Measurements from ENCODE around the gene TCAP.

Gene TCAP

DNA sequence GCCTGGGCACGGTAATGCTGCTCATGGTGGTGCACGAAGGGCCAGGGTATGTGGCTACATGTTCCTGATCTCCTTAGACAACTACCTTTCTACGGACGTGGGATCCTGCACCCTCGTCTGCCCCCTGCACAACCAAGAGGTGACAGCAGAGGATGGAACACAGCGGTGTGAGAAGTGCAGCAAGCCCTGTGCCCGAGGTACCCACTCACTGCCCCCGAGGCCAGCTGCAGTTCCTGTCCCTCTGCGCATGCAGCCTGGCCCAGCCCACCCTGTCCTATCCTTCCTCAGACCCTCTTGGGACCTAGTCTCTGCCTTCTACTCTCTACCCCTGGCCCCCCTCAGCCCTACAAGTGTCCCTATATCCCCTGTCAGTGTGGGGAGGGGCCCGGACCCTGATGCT, 46.7 kb downstream of the TCAP start:
- H3K36me3 ChIP-seq (ENCODE audit: insufficient read depth, low read length) = no peaks in the 10 kb centered on the region
- H3K4me2 ChIP-seq (ENCODE audit: low read length) = no peak overlapping the region
- no peak overlapping the region for H3K27ac ChIP-seq (ENCODE audit: low read depth, low read length, poor library complexity, severe bottlenecking)
- H3K9me2 ChIP-seq (ENCODE audit: low read depth, low read length) = no peaks in the 10 kb centered on the region
- no peak overlapping the region for H3K4me3 ChIP-seq (ENCODE audit: low read depth, low read length, poor library complexity, severe bottlenecking)
- no peaks in the 10 kb centered on the region for H3K27me3 ChIP-seq (ENCODE audit: insufficient read depth, low read length)
- no peak for TF ChIP-seq EZH2 (IDR thresholded peaks at IDR 0.05; ENCODE audit: borderline replicate concordance, low read length)
- TF ChIP-seq, protein P1, sequence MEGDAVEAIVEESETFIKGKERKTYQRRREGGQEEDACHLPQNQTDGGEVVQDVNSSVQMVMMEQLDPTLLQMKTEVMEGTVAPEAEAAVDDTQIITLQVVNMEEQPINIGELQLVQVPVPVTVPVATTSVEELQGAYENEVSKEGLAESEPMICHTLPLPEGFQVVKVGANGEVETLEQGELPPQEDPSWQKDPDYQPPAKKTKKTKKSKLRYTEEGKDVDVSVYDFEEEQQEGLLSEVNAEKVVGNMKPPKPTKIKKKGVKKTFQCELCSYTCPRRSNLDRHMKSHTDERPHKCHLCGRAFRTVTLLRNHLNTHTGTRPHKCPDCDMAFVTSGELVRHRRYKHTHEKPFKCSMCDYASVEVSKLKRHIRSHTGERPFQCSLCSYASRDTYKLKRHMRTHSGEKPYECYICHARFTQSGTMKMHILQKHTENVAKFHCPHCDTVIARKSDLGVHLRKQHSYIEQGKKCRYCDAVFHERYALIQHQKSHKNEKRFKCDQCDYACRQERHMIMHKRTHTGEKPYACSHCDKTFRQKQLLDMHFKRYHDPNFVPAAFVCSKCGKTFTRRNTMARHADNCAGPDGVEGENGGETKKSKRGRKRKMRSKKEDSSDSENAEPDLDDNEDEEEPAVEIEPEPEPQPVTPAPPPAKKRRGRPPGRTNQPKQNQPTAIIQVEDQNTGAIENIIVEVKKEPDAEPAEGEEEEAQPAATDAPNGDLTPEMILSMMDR (IDR thresholded peaks at IDR 0.05; ENCODE audit: low read length) = no peak
- no peak overlapping the region for H2AFZ ChIP-seq (ENCODE audit: low read length)
- H3F3A ChIP-seq (ENCODE audit: insufficient read depth, low read length) = no peaks in the 10 kb centered on the region
- no peaks in the 10 kb centered on the region for H4K20me1 ChIP-seq (ENCODE audit: insufficient read depth, low read length)
- H3K9ac ChIP-seq (ENCODE audit: low read length) = no peak overlapping the region
- no peaks in the 10 kb centered on the region for H3K4me1 ChIP-seq (ENCODE audit: insufficient read depth, low read length, severe bottlenecking)
- H3K79me2 ChIP-seq (ENCODE audit: insufficient read depth, low read length) = no peaks in the 10 kb centered on the region
- H3K9me3 ChIP-seq (ENCODE audit: low read length) = no peaks in the 10 kb centered on the region

DNA sequence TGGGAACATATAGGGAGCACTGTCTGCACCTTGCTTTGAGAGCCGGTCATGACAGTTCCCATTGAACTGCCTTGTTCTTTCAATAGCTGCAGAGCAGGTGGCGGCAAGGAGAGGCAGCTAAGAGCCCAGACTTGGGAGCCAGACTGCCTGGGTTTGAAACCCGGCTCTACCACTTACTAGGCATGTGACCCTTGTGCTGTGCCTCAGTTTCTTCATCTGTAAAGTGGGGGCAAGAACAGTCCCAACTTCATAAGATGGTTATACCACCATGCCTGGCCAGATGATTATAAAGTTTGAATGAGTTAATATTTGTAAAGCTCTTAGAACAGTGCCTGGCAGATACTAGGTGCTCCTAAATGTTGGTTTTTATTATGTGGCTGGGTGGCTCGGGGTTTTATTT, 49.1 kb downstream of the TCAP start:
- Histone ChIP-seq H2AFZ (ENCODE audit: low read length) (no peak overlapping the region), H3K36me3 (ENCODE audit: insufficient read depth, low read length) (no peaks in the 10 kb centered on the region), H3K4me1 (ENCODE audit: insufficient read depth, low read length, severe bottlenecking) (no peaks in the 10 kb centered on the region), H3K9me2 (ENCODE audit: low read depth, low read length) (no peaks in the 10 kb centered on the region), H3F3A (ENCODE audit: insufficient read depth, low read length) (no peaks in the 10 kb centered on the region), H3K79me2 (ENCODE audit: insufficient read depth, low read length) (no peaks in the 10 kb centered on the region), H3K27me3 (ENCODE audit: insufficient read depth, low read length) (no peaks in the 10 kb centered on the region), H3K27ac (ENCODE audit: low read depth, low read length, poor library complexity, severe bottlenecking) (no peak overlapping the region), H3K4me2 (ENCODE audit: low read length) (no peak overlapping the region), H3K9me3 (ENCODE audit: low read length) (no peaks in the 10 kb centered on the region), H4K20me1 (ENCODE audit: insufficient read depth, low read length) (no peaks in the 10 kb centered on the region), H3K4me3 (ENCODE audit: low read depth, low read length, poor library complexity, severe bottlenecking) (no peak overlapping the region), H3K9ac (ENCODE audit: low read length) (no peak overlapping the region)
- TF ChIP-seq, protein P1 (IDR thresholded peaks at IDR 0.05; ENCODE audit: low read length) = no peak
- TF ChIP-seq EZH2 (IDR thresholded peaks at IDR 0.05; ENCODE audit: borderline replicate concordance, low read length) = no peak

DNA sequence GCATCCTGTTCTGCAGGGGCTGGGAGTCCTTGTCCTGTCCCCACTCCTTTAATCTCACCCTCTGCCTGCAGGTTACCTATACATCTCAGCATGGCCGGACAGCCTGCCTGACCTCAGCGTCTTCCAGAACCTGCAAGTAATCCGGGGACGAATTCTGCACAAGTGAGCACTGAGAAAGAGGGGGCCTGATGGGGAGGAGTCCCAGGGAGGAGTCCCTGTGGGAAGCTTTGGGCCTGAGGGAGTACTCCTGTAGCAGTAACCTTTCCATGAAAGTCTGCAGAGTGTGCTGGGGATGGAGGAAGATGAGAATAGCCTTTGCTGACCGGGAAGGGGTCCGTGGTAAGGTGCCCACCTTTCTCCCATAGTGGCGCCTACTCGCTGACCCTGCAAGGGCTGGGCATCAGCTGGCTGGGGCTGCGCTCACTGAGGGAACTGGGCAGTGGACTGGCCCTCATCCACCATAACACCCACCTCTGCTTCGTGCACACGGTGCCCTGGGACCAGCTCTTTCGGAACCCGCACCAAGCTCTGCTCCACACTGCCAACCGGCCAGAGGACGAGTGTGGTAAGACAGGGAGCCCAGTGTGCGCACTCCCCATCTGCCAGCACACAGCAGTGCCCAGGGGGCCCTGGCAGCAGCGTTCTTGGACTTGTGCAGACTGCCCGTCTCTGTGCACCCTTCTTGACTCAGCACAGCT, 50.4 kb downstream of the TCAP start:
- H3K4me1 ChIP-seq (ENCODE audit: insufficient read depth, low read length, severe bottlenecking) = no peaks in the 10 kb centered on the region
- no peak overlapping the region for H3K4me2 ChIP-seq (ENCODE audit: low read length)
- H3K4me3 ChIP-seq (ENCODE audit: low read depth, low read length, poor library complexity, severe bottlenecking) = no peak overlapping the region
- H3K9me2 ChIP-seq (ENCODE audit: low read depth, low read length) = no peaks in the 10 kb centered on the region
- H4K20me1 ChIP-seq (ENCODE audit: insufficient read depth, low read length) = no peaks in the 10 kb centered on the region
- no peaks in the 10 kb centered on the region for H3K79me2 ChIP-seq (ENCODE audit: insufficient read depth, low read length)
- no peaks in the 10 kb centered on the region for H3K36me3 ChIP-seq (ENCODE audit: insufficient read depth, low read length)
- H3K27me3 ChIP-seq (ENCODE audit: insufficient read depth, low read length) = no peaks in the 10 kb centered on the region
- TF ChIP-seq, protein P1 (IDR thresholded peaks at IDR 0.05; ENCODE audit: low read length) = no peak
- TF ChIP-seq EZH2 (IDR thresholded peaks at IDR 0.05; ENCODE audit: borderline replicate concordance, low read length) = no peak
- H2AFZ ChIP-seq (ENCODE audit: low read length) = no peak overlapping the region
- H3K9ac ChIP-seq (ENCODE audit: low read length) = no peak overlapping the region
- H3K27ac ChIP-seq (ENCODE audit: low read depth, low read length, poor library complexity, severe bottlenecking) = no peak overlapping the region
- no peaks in the 10 kb centered on the region for H3F3A ChIP-seq (ENCODE audit: insufficient read depth, low read length)
- no peaks in the 10 kb centered on the region for H3K9me3 ChIP-seq (ENCODE audit: low read length)

Data from OCI-LY1 (cell line).